Ishikawa (cell line): ENCODE measurements around the gene DPYSL4.

Experiments
- CEBPB ChIP-seq: IDR thresholded peaks from 2 replicates; pipeline ENCODE4 v1.6.1; 2012
- CREB1 ChIP-seq: IDR thresholded peaks from 2 replicates; pipeline ENCODE4 v1.6.1; 2012; ENCODE audit warnings: low read depth
- EGR1 ChIP-seq: IDR thresholded peaks from 2 replicates; pipeline ENCODE4 v1.6.1; 2012
- EP300 ChIP-seq: IDR thresholded peaks from 2 replicates; pipeline ENCODE4 v1.6.1; 2012; ENCODE audit warnings: borderline replicate concordance
- FOXM1 ChIP-seq: IDR thresholded peaks from 2 replicates; pipeline ENCODE4 v1.6.1; 2012; ENCODE audit warnings: low read depth, borderline replicate concordance
- MAX ChIP-seq: IDR thresholded peaks from 2 replicates; pipeline ENCODE4 v1.6.1; 2012
- NFIC ChIP-seq: IDR thresholded peaks from 2 replicates; pipeline ENCODE4 v1.6.1; 2012
- RAD21 ChIP-seq: IDR thresholded peaks from 2 replicates; pipeline ENCODE4 v1.6.1; 2012; ENCODE audit warnings: low read depth
- REST ChIP-seq: IDR thresholded peaks from 2 replicates; pipeline ENCODE4 v1.6.1; 2012; ENCODE audit warnings: low read depth, mild to moderate bottlenecking
- TAF1 ChIP-seq: IDR thresholded peaks from 2 replicates; pipeline ENCODE4 v1.6.1; 2012; ENCODE audit warnings: low read depth, mild to moderate bottlenecking
- TCF12 ChIP-seq: IDR thresholded peaks from 2 replicates; pipeline ENCODE4 v1.6.1; 2012; ENCODE audit warnings: low read depth
- TEAD4 ChIP-seq: IDR thresholded peaks from 2 replicates; pipeline ENCODE4 v1.6.1; 2012
- USF1 ChIP-seq: IDR thresholded peaks from 2 replicates; pipeline ENCODE4 v1.6.1; 2012
- YY1 ChIP-seq: IDR thresholded peaks from 2 replicates; pipeline ENCODE4 v1.6.1; 2012; ENCODE audit warnings: low read depth
- ZBTB7A ChIP-seq: IDR thresholded peaks from 2 replicates; pipeline ENCODE4 v1.6.1; 2012; ENCODE audit warnings: low read depth

Gene DPYSL4

GRCh38 chr10:132189016-132189415, 2.3 kb downstream of the DPYSL4 start:
- TF ChIP-seq EP300 (no peak), TCF12 (no peak), CEBPB (no peak), CREB1 (no peak), USF1 (no peak), YY1 (no peak), EGR1 (no peak), RAD21 (no peak)

- TF ChIP-seq CREB1, result no peak
Observed at GRCh38 chr10:132189810-132190422, 3.2 kb downstream of the DPYSL4 start.

- TF ChIP-seq ZBTB7A (no peak), TEAD4 (no peak), RAD21 (no peak), TCF12 (no peak), CREB1 (no peak), EP300 (no peak), FOXM1 (no peak), REST (no peak), MAX (no peak), NFIC (no peak), EGR1 (no peak)
Observed at GRCh38 chr10:132192076-132192975, 5.6 kb downstream of the DPYSL4 start.

- no peak for TF ChIP-seq CREB1
- no peak for TF ChIP-seq EP300
Observed at GRCh38 chr10:132192991-132193665, 6.4 kb downstream of the DPYSL4 start.

- TF ChIP-seq EP300 (no peak), RAD21 (peak; percentile 17; the same call in 1 of the 2 replicates), REST (peak; percentile 99), CEBPB (no peak), NFIC (no peak), TCF12 (no peak), FOXM1 (no peak), MAX (no peak), YY1 (0 out of 2 replicates have a peak, but pooled peaks have one; percentile 38), EGR1 (no peak), USF1 (peak; percentile 15; the same call in 1 of the 2 replicates), CREB1 (no peak), ZBTB7A (no peak), TAF1 (no peak), TEAD4 (no peak)
Observed at GRCh38 chr10:132193907-132194552, 7.3 kb downstream of the DPYSL4 start.
